ENCODE measurements around the gene ARL8A.
"Not testable (repeated sequence)": the region's sequence is repeated elsewhere in the genome, so short reads cannot be mapped to it uniquely, and the experiment has no call there.

The ARL8A gene

DNA sequence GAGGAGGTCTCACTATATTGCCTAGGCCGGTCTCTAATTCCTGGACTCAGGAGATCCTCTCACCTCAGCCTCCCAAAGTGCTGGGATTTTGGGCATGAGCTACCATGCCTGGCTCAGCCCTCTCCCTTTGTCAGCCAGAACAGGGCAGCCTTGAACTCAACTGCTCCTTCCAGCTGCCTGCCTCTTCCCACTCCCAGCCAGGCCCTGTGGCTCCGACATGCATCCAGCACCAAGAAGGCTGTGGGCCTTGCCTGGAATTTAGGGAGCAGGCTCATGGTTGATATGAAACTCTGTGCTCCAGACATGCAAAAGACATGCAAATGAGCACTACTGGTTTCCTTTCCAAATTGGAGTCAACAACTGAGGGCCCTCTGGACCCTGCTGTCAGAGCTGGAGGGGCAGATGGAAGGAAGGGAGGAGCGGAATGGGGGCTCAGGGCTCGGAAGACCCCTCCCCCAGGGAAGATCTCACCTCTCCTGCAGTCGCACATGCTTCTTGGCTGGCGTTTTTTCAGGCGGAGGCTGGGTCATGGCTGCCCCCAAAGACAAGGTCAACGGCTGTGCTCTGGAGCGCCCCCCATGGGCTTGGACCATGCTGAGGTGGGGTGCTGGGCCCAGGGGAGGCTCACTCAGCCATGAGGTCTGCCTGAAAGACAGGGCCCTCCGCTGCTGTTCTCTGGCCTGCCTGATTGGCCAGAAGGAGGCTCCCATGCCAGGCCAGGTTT is 14.4 kb upstream of the ARL8A start:
- DNase-seq (ENCODE audit: low spot score) = no peak

DNA sequence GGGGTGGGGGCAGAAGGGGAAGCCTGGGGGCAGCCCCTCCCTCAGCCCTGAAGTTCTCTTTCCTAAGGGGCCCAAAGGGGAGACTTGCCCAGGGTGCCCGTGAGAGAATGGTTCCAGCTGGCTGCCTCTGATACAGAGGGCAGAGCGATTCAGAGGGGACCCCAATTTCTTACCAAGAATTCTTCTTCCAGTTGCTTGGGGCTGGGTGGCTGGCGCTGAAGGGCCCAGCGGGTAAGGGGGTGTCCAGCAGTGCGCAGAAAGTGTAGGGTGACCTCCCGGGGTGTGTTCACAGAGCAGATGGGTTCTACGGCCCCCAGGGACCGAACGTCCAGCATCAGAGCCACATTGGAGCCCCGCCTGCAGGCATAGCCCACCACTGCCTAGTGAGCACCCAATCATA is 13.4 kb upstream of the ARL8A start:
- no peak for DNase-seq (ENCODE audit: low spot score)

DNA sequence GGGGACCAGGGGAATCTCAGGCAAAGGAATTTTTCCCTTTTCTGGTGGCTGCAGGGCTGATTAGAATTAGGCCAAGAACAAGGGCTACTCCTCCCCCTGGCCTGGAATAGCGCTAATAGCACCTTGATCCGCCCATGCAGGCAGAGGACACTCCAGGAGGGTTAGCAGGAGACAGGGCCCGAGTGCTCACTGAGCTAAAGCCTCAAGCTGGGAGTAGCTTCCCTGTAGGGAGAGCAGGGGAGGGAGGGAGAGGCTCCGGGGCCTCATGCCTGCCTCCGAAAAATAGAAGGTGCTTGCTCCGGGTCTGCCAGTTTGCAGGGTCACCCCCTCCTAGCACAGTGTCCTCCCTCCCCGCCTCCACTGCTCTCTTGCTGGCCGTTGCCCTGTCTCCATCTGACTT is 12.1 kb upstream of the ARL8A start:
- no peak for DNase-seq (ENCODE audit: low spot score)

DNA sequence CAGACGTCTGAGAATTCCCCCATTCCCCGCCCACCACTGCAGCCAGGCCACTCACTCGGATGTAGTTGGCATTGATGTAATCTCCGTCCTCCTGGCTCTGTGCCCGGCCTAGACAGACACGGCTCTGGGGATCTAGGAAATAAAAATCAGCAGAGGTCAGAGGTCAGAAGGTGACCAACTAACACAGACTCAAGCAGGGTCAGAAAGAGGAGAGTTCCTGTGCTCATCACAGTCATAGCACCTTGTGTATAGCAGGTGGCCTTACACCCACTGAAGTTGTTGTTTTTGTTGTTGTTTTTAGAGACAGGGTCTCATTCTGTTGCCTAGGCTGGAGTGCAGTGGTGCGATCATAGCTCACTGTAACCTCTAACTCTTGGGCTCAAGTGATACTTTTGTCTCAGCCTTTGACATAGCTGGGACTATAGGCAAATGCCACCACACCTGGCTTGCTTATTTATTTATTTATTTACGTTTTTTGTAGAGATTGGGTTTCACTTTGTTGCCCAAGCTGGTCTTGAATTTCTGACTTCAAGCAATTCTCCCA is 11.0 kb upstream of the ARL8A start:
- DNase-seq (ENCODE audit: low spot score) = no peak

DNA sequence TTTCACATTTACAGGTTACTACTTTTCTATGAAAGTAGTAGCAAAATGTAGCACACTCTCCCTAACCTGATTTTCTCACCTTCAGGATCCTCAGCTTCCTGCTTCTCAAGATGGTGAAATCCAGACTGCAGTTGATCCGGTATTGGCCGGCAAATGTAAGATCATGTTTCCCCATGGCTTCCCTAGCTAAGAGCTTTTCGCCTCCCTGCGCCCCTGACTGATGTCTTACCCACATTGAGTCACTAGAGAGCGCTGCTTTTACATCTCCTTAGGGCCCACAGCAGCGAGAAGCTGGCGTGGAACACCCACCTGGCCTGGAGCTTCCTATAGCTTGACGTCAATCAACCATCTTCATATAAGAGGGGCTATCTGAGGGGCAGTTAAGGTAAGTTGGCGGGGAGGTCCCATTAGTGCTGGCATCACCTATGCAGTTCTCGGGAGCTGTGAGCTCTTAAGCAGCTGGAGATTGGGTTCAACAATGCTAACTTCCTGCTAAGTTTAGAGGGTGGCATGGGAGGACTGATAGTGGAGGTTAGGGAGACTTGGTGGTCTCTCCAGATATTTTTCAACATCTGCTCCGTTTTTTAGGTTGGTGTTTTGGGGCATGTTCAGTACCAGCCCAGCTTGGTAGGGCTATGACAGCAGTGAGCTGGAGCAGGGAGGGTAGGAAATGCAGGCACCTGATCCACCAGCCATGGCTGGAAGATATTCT is 10.4 kb upstream of the ARL8A start:
- peak; percentile 60 for DNase-seq (ENCODE audit: low spot score)

DNA sequence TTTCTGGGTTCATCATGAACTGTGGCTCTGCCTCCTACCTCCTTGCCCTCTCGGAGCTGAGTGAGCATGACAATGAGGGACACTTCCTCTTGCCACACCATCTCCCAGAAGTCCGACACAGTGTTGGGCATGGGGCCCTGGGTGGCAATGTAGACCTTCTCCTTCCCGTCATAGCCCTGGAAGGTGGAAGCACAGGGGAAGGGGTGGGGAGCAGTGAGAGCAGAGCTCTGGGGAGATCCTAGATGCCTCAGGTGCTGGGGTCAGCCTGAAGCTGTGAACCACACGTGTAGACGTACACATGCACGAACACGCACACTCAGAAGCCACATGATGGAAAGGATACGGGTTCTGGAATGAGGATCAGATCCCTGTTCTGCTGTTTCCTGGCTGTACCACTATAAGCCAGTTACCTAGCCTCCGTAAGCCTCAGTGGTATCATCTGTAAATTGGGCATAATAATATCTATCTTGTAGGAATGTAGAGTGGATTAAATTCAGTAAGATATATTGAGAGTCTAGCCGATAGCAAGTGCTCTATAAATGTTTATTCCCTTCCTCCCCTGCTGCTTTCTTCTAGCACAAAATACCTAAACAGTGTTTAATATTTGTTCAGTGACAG is 9.7 kb upstream of the ARL8A start:
- DNase-seq (ENCODE audit: low spot score) = no peak

DNA sequence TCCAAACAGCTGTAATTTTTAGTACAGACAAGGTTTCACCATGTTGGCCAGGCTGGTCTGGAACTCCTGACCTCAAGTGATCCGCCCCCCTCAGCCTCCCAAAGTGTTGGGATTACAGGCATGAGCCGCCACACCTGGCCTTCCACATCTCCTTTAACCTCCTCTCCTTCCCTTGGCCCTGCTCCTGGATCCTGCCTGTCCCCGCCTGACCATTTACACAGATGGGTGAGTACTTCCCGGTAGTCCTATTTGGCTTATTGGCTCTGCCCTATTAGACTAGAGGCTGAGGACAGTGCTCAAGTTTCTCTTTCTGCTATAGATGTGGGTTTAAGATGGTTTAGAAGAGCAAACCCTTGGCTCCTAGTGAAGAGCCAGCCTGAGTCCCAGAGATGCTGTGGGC is 8.7 kb upstream of the ARL8A start:
- no peak for DNase-seq (ENCODE audit: low spot score)

DNA sequence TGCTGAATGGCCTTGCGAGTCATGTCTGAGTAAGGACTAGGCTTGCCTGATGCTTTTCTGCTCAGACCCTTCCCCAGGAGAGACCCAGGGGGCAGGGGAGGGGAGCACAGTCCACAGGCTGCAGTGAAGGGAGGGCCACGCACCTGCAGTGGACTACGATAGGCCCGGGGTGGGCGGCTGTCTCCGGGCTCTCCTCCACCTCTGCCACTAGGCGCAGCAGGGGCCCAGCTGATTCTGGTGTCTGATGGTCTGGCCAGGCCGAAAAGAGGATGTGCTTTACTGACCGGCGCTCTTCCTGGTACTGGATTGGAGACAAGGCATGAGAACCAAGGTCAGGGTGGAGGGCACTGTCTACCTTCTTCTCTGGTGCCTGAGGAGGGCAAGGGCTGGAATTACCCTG is 7.9 kb upstream of the ARL8A start:
- DNase-seq (ENCODE audit: low spot score) = no peak

DNA sequence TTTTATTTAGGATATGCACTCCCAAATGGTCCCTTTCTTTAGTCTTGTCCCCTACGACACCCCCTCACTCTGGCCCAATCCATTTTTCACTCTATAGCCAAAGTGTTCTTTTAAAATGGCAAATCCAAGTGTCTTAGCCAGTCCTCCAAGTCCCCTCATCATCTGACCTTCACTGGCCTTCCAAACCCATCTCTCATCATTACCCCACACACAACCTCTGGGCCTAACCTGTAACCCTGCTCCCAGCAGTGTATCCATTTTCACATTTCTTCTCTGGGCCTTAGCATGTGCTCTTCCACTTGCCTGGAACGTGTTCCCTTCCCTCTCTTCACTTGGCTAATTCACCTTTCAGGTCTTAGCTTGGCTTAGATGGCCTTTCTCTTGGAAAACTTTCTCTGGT is 6.5 kb upstream of the ARL8A start:
- no peak for DNase-seq (ENCODE audit: low spot score)

DNA sequence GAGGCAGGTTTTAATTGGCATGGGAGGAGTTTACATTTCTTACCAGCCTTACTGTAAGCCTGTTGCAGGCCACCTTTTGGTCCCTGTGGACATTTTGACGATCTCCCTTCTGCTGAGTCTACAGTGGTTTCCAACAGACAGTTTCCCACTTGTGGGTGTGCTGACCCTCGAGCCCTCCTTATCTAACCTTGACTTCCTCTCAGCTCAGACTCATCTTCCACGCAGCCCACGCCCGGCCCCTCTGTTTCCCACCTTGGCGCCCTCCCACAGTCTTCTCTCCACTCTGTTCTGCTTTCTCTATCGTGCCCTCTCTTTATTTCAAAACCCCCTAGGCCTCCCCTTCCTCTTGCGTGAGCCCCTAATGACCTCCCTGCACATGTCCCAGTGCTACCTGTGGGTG is 6.1 kb upstream of the ARL8A start:
- DNase-seq (ENCODE audit: low spot score) = no peak

DNA sequence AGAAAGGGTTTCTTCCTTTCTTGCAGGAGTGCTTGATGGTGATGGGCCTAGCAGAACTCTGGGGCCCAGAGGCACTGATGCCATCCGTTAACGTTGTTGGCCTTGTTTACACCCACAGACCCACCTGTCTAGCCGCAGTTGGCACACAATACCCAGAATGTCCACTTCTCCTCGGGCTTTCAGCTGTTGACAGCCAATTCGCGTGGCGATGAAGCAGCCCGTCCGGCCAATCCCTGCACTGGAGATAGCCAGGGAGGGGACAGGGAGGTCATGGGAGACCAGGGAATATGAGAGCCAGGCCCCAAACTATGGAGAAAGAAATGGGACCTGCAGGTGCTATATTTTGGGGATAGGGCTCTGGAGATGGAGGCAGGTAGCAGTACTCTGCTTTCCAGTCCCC is 5.7 kb upstream of the ARL8A start:
- DNase-seq (ENCODE audit: low spot score) = no peak

DNA sequence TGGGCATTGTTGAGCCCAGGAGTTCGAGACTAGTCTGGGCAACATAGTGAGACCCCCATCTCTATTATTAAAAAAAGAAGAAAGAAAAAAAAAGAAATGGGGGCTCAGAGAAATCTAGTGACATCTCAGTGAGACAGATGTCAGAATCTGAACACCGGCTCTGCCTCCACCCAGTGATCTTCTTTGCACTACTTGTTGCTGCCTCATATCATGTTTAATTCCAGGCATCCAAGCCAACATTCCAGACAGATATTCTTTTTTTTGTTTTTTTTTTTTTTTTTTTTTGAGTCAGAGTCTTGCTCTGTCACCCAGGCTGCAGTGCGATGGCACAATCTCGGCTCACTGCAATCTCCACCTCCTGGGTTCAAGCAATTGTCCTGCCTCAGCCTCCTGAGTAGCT is 5.0 kb upstream of the ARL8A start:
- DNase-seq (ENCODE audit: low spot score) = peak; percentile 57

DNA sequence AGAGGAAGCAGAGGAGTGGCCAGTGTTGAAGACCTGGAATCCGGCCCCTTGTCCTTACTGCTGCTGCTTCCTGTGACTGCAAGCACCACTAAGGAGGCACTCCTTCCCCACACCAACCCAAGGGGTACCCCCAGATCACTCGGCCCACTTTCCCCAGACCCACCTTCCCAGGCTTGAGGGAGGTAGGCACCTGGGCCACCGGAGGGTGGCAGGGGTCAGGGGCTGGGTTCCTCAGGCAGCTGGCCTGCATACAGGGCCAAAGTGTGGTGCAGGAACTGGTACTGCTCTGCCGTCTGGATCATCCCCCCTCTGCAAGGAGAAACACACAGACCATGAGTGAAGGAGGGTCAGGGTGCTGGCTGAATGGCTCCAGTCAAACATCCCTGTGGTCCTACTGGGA is 3.9 kb upstream of the ARL8A start:
- no peak for DNase-seq (ENCODE audit: low spot score)

DNA sequence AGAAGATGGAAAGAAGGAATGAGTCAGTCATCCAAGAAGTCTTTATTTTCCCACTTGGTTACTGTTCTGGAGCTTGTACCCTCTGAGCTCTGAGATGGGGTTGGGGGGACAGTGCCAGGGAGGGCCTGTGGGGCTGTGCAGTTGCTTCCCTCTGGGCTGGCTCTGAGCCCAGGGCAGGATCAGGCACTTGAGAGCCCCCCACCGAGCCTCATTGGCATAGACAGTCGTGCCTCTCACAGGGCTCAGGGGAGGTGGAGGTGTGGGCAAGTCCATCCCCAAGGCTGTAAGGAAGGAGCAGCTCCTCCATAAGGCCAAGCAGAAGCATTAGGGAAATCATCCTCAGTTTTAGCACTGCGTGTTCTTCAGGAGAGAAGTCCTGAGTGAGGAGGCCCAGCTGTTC is 2.5 kb upstream of the ARL8A start:
- DNase-seq (ENCODE audit: low spot score) = no peak

DNA sequence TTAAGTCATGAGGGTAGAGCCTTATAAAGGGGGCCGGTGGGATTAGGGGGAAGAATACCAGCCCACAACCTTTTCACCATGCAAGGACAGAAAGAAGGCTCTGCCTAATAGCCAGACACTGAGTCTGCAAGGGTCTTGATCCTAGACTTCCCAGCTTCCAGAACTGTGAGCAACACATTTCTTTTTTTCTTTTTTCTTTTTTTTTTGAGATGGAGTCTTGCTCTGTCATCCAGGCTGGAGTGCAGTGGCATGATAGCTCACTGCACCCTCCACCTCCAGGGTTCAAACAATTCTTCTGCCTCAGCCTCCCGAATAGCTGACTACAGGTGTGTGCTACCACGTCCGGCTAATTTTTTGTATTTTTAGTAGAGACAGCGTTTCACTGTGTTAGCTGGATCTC is 1.7 kb upstream of the ARL8A start:
- no peak for DNase-seq (ENCODE audit: low spot score)

DNA sequence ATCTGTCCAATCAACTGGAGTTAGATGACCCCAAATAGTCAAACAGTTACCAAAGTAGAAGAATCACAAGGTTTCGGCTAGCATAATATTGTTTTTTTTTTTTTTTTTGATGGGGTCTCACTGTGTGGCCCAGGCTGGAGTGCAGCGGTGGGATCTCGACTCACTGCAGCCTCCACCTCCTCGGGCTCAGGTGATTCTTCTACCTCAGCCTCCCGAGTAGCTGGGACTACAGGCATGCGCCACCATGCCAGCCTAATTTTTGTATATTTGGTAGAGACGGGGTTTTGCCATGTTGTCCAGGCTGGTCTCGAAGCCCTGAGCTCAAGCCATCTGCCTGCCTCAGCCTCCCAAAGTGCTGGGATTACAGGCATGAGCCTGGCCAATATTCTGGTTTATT is 1.2 kb upstream of the ARL8A start:
- not testable (repeated sequence) for DNase-seq (ENCODE audit: low spot score)

DNA sequence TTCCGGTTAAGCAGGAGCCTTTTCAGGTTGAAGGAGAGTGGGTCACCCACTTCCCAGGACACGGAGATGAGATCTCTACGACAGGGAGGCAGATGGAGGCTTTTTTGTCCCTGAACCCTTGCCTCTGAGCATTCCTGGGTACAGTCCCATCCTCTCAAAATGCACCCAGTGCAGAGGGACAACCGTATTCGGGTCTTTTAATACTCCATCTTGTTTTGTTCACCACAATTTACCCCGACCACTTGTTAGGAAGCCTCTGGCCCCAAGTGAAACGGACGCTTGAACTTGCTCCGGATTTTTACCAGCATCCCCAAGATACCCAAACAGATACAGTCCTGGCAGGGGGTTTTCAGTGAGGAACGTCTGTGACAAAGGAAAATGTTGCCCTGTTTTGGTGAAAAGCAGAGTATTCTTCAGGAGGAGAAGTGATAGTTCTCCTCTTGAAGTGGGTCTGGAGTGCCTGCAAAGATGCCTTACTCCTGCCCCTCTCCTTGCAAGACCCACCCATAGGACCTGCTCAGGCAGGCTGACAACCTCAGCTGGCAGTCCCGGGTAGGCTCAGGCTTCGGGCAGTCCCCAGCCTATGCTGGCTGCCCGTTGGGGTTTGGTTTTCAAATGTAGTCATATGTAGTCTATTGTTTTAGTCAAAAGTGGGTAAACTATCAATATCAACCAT is 669 bp upstream of the ARL8A start:
- no peak for DNase-seq (ENCODE audit: low spot score)

DNA sequence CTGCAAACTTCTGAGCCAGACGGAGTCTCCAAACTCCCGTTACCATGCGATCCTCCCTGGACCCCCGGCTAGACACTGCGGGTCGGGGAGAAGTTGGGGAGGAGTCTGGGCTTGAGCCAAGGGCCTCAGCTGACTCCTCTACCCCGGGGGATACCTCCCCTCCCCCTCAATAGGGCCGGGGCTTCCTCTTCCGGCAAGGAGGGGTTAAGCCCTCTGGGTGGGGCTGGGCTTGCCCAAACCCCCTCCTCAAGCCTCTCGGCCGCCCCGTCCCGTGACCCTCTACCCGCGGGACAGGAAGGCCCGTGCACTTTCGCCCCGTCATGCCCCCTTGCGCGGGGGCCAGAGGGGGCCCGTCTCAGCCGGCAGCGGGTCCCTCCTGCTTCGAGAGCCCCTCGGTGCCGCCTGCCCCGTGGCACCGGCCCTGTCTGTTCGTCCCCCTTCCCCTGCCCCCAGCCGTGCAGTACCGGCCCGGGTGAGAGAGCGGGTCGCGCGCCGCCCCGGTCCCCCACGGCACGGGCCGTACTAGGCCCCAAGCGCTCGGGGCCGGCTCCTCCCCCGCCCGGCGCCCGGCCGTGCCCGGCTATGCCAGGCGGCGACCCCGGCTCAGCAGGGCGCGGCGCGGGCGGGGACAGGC is 652 bp downstream of the ARL8A start:
- DNase-seq (ENCODE audit: low spot score) = peak; percentile 73

DNA sequence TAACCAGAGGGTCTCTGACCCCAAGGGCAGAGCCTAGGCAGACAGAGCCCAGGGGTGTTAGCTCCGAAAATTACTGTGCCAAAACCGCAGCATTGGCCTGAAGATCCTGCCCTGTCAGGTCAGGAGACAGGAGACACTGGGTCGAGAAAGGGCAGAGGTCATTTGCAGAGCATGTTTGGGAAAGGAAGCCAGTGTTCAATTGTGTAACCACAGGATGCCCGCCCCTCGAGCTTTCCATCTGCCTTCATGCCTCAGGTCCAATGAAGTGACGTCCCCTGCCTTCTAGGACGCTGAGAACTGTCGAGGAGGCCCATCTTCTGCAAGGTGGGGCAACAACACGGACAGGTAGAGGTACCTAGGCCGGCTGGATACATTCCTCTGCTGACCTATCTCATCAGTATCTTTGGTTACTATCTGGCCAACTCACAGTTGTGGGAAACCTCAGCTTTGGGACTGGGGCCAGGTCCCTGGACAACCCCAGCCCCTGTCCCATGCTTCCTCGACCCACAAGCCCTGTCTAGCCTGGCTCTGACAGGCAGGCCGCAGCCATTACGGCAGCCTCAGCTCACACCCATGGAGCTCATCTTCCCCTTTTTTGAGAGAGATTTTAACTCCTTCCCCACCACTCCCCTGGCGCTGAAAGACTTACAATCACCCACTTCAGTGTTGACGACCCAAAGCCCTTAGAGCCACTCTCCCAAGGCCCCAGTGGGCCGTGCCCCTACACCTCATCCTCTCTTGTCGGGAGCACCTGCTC is 1.3 kb downstream of the ARL8A start:
- peak; percentile 46 for DNase-seq (ENCODE audit: low spot score)

DNA sequence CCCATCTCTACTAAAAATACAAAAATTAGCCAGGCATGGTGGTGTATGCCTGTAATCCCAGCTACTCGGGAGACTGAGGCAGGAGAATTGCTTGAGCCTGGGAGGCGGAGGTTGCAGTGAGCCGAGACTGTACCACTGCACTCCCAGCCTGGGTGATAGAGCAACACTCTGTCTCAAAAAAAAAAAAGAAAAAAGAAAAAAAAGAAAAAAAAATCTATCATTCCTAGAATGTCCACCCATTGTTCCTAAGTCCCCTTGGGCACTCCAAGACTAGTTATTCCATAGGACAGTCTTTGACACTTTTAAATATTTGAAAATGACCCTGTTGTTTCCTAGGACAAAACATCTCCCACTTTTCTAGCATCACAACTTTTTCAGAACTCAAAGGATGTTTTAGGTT is 3.1 kb downstream of the ARL8A start:
- not testable (repeated sequence) for DNase-seq (ENCODE audit: low spot score)

DNA sequence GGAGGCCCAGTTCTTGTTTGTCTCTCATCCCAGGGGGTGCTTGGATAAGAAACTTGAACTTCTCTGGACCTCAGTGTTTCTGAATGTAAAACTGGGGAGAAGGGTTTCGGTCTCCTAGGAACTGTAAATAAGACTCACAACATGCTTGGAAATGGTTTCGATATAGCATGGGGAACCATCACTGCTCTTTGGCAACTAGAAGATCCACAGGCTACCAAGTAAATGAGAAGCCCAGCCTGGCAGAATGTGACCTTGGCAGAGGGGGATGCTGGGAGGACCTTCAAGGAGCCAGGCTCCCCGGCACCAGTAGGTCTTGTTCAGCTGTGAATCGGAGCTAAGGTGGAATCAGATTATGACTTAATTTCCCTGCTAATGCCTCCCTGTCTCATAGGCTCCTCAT is 3.7 kb downstream of the ARL8A start:
- no peak for DNase-seq (ENCODE audit: low spot score)

Measured in AG08396 (cell line).